ENCODE data around the gene SPON1.

DNA sequence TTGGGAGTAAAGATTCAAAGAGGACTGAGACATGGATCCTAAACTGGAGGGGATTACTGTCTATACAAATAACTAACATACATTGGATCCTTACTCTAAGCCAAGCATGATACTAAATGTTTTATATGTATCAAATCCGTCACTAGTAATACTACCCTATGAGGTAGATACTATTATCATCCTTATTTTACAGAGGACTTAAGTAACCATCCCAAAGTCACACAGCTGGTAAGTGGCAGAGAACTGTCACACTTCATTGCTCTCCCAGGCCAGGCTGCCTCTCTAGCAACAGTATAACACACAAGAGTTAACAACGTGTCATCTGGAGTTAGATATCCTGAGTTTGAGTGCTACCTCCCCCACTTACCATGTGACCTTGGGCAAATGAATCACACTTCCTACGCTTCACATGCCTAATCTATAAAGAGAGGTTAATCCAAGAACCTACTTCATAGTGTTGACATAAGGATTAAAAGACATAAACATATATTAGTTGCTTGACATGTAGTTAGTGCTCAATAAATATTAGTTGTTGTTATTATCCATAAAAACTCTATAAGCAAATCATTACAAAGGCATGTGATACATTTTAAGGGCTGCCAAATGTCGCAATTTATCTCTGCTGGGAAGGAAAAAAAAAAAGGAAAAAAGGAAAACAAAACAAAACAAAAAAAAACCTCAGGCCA, 33.8 kb upstream of the SPON1 start:
- TF ChIP-seq, protein P1, sequence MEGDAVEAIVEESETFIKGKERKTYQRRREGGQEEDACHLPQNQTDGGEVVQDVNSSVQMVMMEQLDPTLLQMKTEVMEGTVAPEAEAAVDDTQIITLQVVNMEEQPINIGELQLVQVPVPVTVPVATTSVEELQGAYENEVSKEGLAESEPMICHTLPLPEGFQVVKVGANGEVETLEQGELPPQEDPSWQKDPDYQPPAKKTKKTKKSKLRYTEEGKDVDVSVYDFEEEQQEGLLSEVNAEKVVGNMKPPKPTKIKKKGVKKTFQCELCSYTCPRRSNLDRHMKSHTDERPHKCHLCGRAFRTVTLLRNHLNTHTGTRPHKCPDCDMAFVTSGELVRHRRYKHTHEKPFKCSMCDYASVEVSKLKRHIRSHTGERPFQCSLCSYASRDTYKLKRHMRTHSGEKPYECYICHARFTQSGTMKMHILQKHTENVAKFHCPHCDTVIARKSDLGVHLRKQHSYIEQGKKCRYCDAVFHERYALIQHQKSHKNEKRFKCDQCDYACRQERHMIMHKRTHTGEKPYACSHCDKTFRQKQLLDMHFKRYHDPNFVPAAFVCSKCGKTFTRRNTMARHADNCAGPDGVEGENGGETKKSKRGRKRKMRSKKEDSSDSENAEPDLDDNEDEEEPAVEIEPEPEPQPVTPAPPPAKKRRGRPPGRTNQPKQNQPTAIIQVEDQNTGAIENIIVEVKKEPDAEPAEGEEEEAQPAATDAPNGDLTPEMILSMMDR (IDR thresholded peaks at IDR 0.05), result no peak
- TF ChIP-seq POLR2AphosphoS5 (IDR thresholded peaks at IDR 0.05; ENCODE audit: low read depth, low read length), result no peak
- TF ChIP-seq, protein P2, sequence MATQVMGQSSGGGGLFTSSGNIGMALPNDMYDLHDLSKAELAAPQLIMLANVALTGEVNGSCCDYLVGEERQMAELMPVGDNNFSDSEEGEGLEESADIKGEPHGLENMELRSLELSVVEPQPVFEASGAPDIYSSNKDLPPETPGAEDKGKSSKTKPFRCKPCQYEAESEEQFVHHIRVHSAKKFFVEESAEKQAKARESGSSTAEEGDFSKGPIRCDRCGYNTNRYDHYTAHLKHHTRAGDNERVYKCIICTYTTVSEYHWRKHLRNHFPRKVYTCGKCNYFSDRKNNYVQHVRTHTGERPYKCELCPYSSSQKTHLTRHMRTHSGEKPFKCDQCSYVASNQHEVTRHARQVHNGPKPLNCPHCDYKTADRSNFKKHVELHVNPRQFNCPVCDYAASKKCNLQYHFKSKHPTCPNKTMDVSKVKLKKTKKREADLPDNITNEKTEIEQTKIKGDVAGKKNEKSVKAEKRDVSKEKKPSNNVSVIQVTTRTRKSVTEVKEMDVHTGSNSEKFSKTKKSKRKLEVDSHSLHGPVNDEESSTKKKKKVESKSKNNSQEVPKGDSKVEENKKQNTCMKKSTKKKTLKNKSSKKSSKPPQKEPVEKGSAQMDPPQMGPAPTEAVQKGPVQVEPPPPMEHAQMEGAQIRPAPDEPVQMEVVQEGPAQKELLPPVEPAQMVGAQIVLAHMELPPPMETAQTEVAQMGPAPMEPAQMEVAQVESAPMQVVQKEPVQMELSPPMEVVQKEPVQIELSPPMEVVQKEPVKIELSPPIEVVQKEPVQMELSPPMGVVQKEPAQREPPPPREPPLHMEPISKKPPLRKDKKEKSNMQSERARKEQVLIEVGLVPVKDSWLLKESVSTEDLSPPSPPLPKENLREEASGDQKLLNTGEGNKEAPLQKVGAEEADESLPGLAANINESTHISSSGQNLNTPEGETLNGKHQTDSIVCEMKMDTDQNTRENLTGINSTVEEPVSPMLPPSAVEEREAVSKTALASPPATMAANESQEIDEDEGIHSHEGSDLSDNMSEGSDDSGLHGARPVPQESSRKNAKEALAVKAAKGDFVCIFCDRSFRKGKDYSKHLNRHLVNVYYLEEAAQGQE (IDR thresholded peaks at IDR 0.05; ENCODE audit: insufficient read depth in 1 of 2, low read depth in 2 of 2, low read length in 1 of 2), result no peak
